ENCODE measurements around the gene SELENOW. TPM values are rescaled to one million over a fixed set of nuclear protein-coding genes. Genes with fewer than 3 reads are reported as not detected.
A peak's percentile ranks its signal among the peaks of the same experiment; 100 is the strongest.

SELENOW gene
- total RNA-seq, 4 donors from 2014 or later, result 474 to 751 (median 653) TPM

DNA sequence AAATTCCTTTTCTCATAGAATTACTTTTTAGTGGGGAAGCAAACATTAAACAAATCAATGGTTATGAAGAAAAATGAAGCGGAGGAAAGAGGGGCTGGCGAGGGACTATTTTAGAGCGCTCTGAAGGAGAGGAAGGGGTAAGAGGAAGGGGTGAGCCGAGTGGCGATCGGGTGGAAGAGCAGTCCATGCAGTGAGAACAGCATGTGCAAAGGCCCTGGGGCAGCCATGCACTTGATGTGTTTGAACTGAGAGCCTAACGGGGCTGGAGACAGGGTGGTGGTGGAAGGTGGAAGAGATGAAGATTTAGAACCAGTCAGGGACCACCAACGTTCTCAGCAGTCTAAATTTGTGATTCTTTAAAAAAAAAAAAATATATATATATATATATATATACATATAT, 47.6 kb upstream of the SELENOW start:
- peaks cover 0 to 3% (median 0%) of the 10 kb centered on the region in 4 donors for H3K36me3 ChIP-seq
- DNase-seq, result no peak
- intact Hi-C loops (cut with DNase I; ENCODE audit: low total_unique reads), result no loop called here
- WGBS, 2 donors (ENCODE audit: low coverage in 1 of 2), result 83 to 93% methylated on average over 7 to 8 of the region's 8 CpGs
- in situ Hi-C loops (cut with MboI; ENCODE audit: low pct_ligation_motif_present in 1 of 4, low pct_unique_long_range_greater_than_20kb in 1 of 4, low sequenced_read_pairs in 3 of 4), result no loop called here
- H3K4me1 ChIP-seq, result peaks cover 18 to 31% (median 19%) of the 10 kb centered on the region in 4 donors
- peaks cover 21% of the 10 kb centered on the region for H3K27me3 ChIP-seq
- no peak overlapping the region for H3K4me3 ChIP-seq
- peak overlapping the region in 3 of 4 donors; percentile 72 to 90 (median 79) for H3K27ac ChIP-seq
- no peaks in the 10 kb centered on the region for H3K9me3 ChIP-seq
- TF ChIP-seq CTCF (IDR thresholded peaks at IDR 0.05) (no peak), EP300 (IDR thresholded peaks at IDR 0.05; ENCODE audit: low read depth) (no peak), POLR2AphosphoS5 (IDR thresholded peaks at IDR 0.05) (no peak), POLR2A (IDR thresholded peaks at IDR 0.05) (no peak)

DNA sequence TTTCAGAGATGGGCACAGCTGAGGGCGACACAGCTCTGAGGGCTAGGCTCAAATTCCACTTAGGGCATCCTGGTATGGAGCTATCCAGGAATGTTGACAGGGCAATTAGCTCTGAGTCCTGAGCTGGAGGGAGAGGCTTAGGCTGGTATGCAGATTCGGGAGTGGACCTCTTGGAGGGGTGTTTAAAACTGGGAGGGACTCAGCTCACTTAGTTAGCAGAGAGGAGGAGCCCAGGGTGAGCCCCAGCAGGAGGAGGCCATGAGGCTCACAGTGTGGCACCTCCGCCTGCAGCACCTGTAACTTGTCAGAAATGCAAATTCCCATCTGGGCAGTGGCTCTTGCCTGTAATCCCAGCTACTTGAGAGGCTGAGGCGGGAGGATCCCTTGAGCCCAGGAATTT, 43.4 kb upstream of the SELENOW start:
- 63 to 67% methylated on average over 1 to 4 of the region's 4 CpGs for WGBS, 2 donors (ENCODE audit: low coverage in 1 of 2)
- no peak overlapping the region for H3K4me3 ChIP-seq
- no peak for DNase-seq
- TF ChIP-seq CTCF (IDR thresholded peaks at IDR 0.05) (no peak), EP300 (IDR thresholded peaks at IDR 0.05; ENCODE audit: low read depth) (no peak), POLR2AphosphoS5 (IDR thresholded peaks at IDR 0.05) (no peak), POLR2A (IDR thresholded peaks at IDR 0.05) (no peak)
- intact Hi-C loops (cut with DNase I; ENCODE audit: low total_unique reads) (no loop called here), in situ Hi-C loops (cut with MboI; ENCODE audit: low pct_ligation_motif_present in 1 of 4, low pct_unique_long_range_greater_than_20kb in 1 of 4, low sequenced_read_pairs in 3 of 4) (no loop called here)
- peaks cover 7% of the 10 kb centered on the region for H3K27me3 ChIP-seq
- peaks cover 0 to 3% (median 1%) of the 10 kb centered on the region in 4 donors for H3K4me1 ChIP-seq
- peak overlapping the region in 1 of 4 donors; percentile 12 for H3K27ac ChIP-seq
- peaks cover 0 to 5% (median 0%) of the 10 kb centered on the region in 4 donors for H3K36me3 ChIP-seq
- no peaks in the 10 kb centered on the region for H3K9me3 ChIP-seq

DNA sequence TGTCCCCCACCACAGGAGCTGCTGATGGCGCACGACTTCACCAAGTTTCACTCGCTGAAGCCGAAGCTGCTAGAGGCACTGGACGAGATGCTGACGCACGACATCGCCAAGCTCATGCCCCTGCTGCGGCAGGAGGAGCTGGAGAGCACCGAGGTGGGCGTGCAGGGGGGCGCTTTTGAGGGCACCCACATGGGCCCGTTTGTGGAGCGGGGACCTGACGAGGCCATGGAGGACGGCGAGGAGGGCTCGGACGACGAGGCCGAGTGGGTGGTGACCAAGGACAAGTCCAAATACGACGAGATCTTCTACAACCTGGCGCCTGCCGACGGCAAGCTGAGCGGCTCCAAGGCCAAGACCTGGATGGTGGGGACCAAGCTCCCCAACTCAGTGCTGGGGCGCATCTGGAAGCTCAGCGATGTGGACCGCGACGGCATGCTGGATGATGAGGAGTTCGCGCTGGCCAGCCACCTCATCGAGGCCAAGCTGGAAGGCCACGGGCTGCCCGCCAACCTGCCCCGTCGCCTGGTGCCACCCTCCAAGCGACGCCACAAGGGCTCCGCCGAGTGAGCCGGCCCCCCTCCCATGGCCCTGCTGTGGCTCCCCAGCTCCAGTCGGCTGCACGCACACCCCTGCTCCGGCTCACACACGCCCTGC, 37.5 kb upstream of the SELENOW start:
- H3K4me1 ChIP-seq, result peaks cover 13 to 28% (median 24%) of the 10 kb centered on the region in 4 donors
- peaks cover 0 to 5% (median 0%) of the 10 kb centered on the region in 4 donors for H3K36me3 ChIP-seq
- WGBS, 2 donors (ENCODE audit: low coverage in 1 of 2), result 85 to 88% methylated on average over 4 to 47 of the region's 48 CpGs
- no peaks in the 10 kb centered on the region for H3K9me3 ChIP-seq
- H3K27ac ChIP-seq, result peak overlapping the region in 2 of 4 donors; percentile 96 to 98
- in situ Hi-C loops (cut with MboI; ENCODE audit: low pct_ligation_motif_present in 1 of 4, low pct_unique_long_range_greater_than_20kb in 1 of 4, low sequenced_read_pairs in 3 of 4), result no loop called here
- no peak overlapping the region for H3K4me3 ChIP-seq
- TF ChIP-seq EP300 (IDR thresholded peaks at IDR 0.05; ENCODE audit: low read depth), result no peak
- no peak for TF ChIP-seq POLR2A (IDR thresholded peaks at IDR 0.05)
- TF ChIP-seq POLR2AphosphoS5 (IDR thresholded peaks at IDR 0.05), result no peak
- TF ChIP-seq CTCF (IDR thresholded peaks at IDR 0.05), result no peak
- no peaks in the 10 kb centered on the region for H3K27me3 ChIP-seq
- intact Hi-C loops (cut with DNase I; ENCODE audit: low total_unique reads), result no loop called here
- DNase-seq, result no peak

GRCh38 chr19:47741544-47742140, 36.9 kb upstream of the SELENOW start:
- in situ Hi-C loops (cut with MboI; ENCODE audit: low pct_ligation_motif_present in 1 of 4, low pct_unique_long_range_greater_than_20kb in 1 of 4, low sequenced_read_pairs in 3 of 4) (no loop called here), intact Hi-C loops (cut with DNase I; ENCODE audit: low total_unique reads) (loop anchor here (2.0 kb wide), 1 partner anchor 29 kb away; the partner anchor contains the start of gene EHD2)
- H3K36me3 ChIP-seq, result peaks cover 0 to under 1% (median 0%) of the 10 kb centered on the region in 4 donors
- H3K27me3 ChIP-seq, result no peaks in the 10 kb centered on the region
- WGBS, 2 donors (ENCODE audit: low coverage in 1 of 2), result 73 to 80% methylated on average over 2 to 15 of the region's 15 CpGs
- peak overlapping the region; percentile 95 to 98 (median 96) for H3K27ac ChIP-seq
- no peak overlapping the region for H3K4me3 ChIP-seq
- H3K9me3 ChIP-seq, result no peaks in the 10 kb centered on the region
- DNase-seq, result no peak
- H3K4me1 ChIP-seq, result peaks cover 19 to 35% (median 31%) of the 10 kb centered on the region in 4 donors
- TF ChIP-seq CTCF (IDR thresholded peaks at IDR 0.05) (no peak), POLR2AphosphoS5 (IDR thresholded peaks at IDR 0.05) (no peak), EP300 (IDR thresholded peaks at IDR 0.05; ENCODE audit: low read depth) (no peak), POLR2A (IDR thresholded peaks at IDR 0.05) (no peak)

All from transverse colon (tissue), 4 donors.